ENCODE results near the gene PDE4B. TPM values are rescaled to one million over a fixed set of nuclear protein-coding genes. Genes with fewer than 3 reads are reported as not detected.
"Not testable (repeated sequence)": the region's sequence is repeated elsewhere in the genome, so short reads cannot be mapped to it uniquely, and the experiment has no call there.

PDE4B gene
- total RNA-seq, 2 donors from 2014 or later, result 60.3 to 78.5 TPM

- no peak for ATAC-seq (replicated peaks)
- Mint-ChIP-seq H3K36me3 (ENCODE audit: low read depth) (no peaks in the 10 kb centered on the region), H3K4me3 (no peak overlapping the region), H3K4me1 (no peaks in the 10 kb centered on the region), H3K9me3 (no peaks in the 10 kb centered on the region), H3K27ac (no peak overlapping the region), H3K27me3 (peaks cover 14% of the 10 kb centered on the region)
Measured at GRCh38 chr1:66073388-66073787, 280.7 kb downstream of the PDE4B start.

GRCh38 chr1:66074147-66074546 is 281.5 kb downstream of the PDE4B start:
- Mint-ChIP-seq H3K4me1 (no peaks in the 10 kb centered on the region), H3K27me3 (peaks cover 15% of the 10 kb centered on the region), H3K4me3 (no peak overlapping the region), H3K36me3 (ENCODE audit: low read depth) (no peaks in the 10 kb centered on the region), H3K27ac (no peak overlapping the region), H3K9me3 (no peaks in the 10 kb centered on the region)
- ATAC-seq (replicated peaks), result no peak

GRCh38 chr1:66078412-66078811 is 285.7 kb downstream of the PDE4B start:
- Mint-ChIP-seq H3K9me3 (no peaks in the 10 kb centered on the region), H3K27ac (no peak overlapping the region), H3K4me3 (no peak overlapping the region), H3K4me1 (no peaks in the 10 kb centered on the region), H3K27me3 (peaks cover 12% of the 10 kb centered on the region), H3K36me3 (ENCODE audit: low read depth) (no peaks in the 10 kb centered on the region)
- no peak for ATAC-seq (replicated peaks)

- no peak for ATAC-seq (replicated peaks)
Measured at GRCh38 chr1:66083003-66083402, 290.3 kb downstream of the PDE4B start.

GRCh38 chr1:66084442-66084841 is 291.7 kb downstream of the PDE4B start:
- H3K4me3 Mint-ChIP-seq, result no peak overlapping the region
- H3K4me1 Mint-ChIP-seq, result no peaks in the 10 kb centered on the region
- no peaks in the 10 kb centered on the region for H3K36me3 Mint-ChIP-seq (ENCODE audit: low read depth)
- H3K27me3 Mint-ChIP-seq, result peaks cover 11% of the 10 kb centered on the region
- no peak for ATAC-seq (replicated peaks)
- H3K27ac Mint-ChIP-seq, result no peak overlapping the region
- H3K9me3 Mint-ChIP-seq, result no peaks in the 10 kb centered on the region

More at GRCh38 chr1:66083003-66083402, 290.3 kb downstream of the PDE4B start:
- Mint-ChIP-seq H3K36me3 (ENCODE audit: low read depth) (no peaks in the 10 kb centered on the region), H3K27ac (no peak overlapping the region), H3K9me3 (no peaks in the 10 kb centered on the region), H3K27me3 (peaks cover 18% of the 10 kb centered on the region), H3K4me3 (no peak overlapping the region), H3K4me1 (no peaks in the 10 kb centered on the region)

GRCh38 chr1:66085600-66085999 is 292.9 kb downstream of the PDE4B start:
- H3K4me1 Mint-ChIP-seq, result no peaks in the 10 kb centered on the region
- H3K4me3 Mint-ChIP-seq, result no peak overlapping the region
- no peaks in the 10 kb centered on the region for H3K9me3 Mint-ChIP-seq
- ATAC-seq (replicated peaks), result no peak
- H3K27ac Mint-ChIP-seq, result no peak overlapping the region
- H3K27me3 Mint-ChIP-seq, result peaks cover 11% of the 10 kb centered on the region
- no peaks in the 10 kb centered on the region for H3K36me3 Mint-ChIP-seq (ENCODE audit: low read depth)

- Mint-ChIP-seq H3K9me3 (no peaks in the 10 kb centered on the region), H3K27ac (no peak overlapping the region), H3K4me3 (no peak overlapping the region), H3K27me3 (peaks cover 5% of the 10 kb centered on the region), H3K36me3 (ENCODE audit: low read depth) (no peaks in the 10 kb centered on the region), H3K4me1 (no peaks in the 10 kb centered on the region)
- peak; percentile 63 for ATAC-seq (replicated peaks)
Measured at GRCh38 chr1:66088787-66089186, 296.1 kb downstream of the PDE4B start.

- H3K9me3 Mint-ChIP-seq, result no peaks in the 10 kb centered on the region
- H3K27me3 Mint-ChIP-seq, result no peaks in the 10 kb centered on the region
- no peak overlapping the region for H3K4me3 Mint-ChIP-seq
- no peaks in the 10 kb centered on the region for H3K4me1 Mint-ChIP-seq
- no peak overlapping the region for H3K27ac Mint-ChIP-seq
- H3K36me3 Mint-ChIP-seq (ENCODE audit: low read depth), result no peaks in the 10 kb centered on the region
- ATAC-seq (replicated peaks), result peak; percentile 44
Measured at GRCh38 chr1:66090859-66091457, 298.3 kb downstream of the PDE4B start.

- Mint-ChIP-seq H3K9me3 (no peaks in the 10 kb centered on the region), H3K27me3 (no peaks in the 10 kb centered on the region), H3K27ac (no peak overlapping the region), H3K4me3 (no peak overlapping the region), H3K4me1 (no peaks in the 10 kb centered on the region), H3K36me3 (ENCODE audit: low read depth) (no peaks in the 10 kb centered on the region)
- ATAC-seq (replicated peaks), result no peak
Measured at GRCh38 chr1:66095190-66095589, 302.5 kb downstream of the PDE4B start.

GRCh38 chr1:66100959-66101358 is 308.3 kb downstream of the PDE4B start:
- H3K27ac Mint-ChIP-seq; H3K27me3 Mint-ChIP-seq; H3K36me3 Mint-ChIP-seq (ENCODE audit: low read depth); ATAC-seq (replicated peaks); H3K4me1 Mint-ChIP-seq; H3K9me3 Mint-ChIP-seq; H3K4me3 Mint-ChIP-seq: not testable (repeated sequence)

GRCh38 chr1:66104076-66104475 is 311.4 kb downstream of the PDE4B start:
- H3K27ac Mint-ChIP-seq; H3K27me3 Mint-ChIP-seq; H3K4me1 Mint-ChIP-seq; H3K36me3 Mint-ChIP-seq (ENCODE audit: low read depth); H3K4me3 Mint-ChIP-seq; ATAC-seq (replicated peaks); H3K9me3 Mint-ChIP-seq: not testable (repeated sequence)

GRCh38 chr1:66108624-66109023 is 315.9 kb downstream of the PDE4B start:
- H3K4me3 Mint-ChIP-seq, result no peak overlapping the region
- peaks cover 5% of the 10 kb centered on the region for H3K27me3 Mint-ChIP-seq
- ATAC-seq (replicated peaks), result no peak
- no peaks in the 10 kb centered on the region for H3K4me1 Mint-ChIP-seq
- H3K36me3 Mint-ChIP-seq (ENCODE audit: low read depth), result no peaks in the 10 kb centered on the region
- no peak overlapping the region for H3K27ac Mint-ChIP-seq
- H3K9me3 Mint-ChIP-seq, result no peaks in the 10 kb centered on the region

- H3K4me1 Mint-ChIP-seq, result no peaks in the 10 kb centered on the region
- no peak overlapping the region for H3K27ac Mint-ChIP-seq
Measured at GRCh38 chr1:66112744-66113400, 320.2 kb downstream of the PDE4B start.

GRCh38 chr1:66119148-66119547 is 326.5 kb downstream of the PDE4B start:
- H3K27me3 Mint-ChIP-seq, result peaks cover 4% of the 10 kb centered on the region
- H3K27ac Mint-ChIP-seq, result no peak overlapping the region
- H3K36me3 Mint-ChIP-seq (ENCODE audit: low read depth), result no peaks in the 10 kb centered on the region
- no peaks in the 10 kb centered on the region for H3K4me1 Mint-ChIP-seq
- no peak overlapping the region for H3K4me3 Mint-ChIP-seq
- no peaks in the 10 kb centered on the region for H3K9me3 Mint-ChIP-seq
- ATAC-seq (replicated peaks), result no peak

More at GRCh38 chr1:66112744-66113400, 320.2 kb downstream of the PDE4B start:
- Mint-ChIP-seq H3K36me3 (ENCODE audit: low read depth) (no peaks in the 10 kb centered on the region), H3K9me3 (no peaks in the 10 kb centered on the region), H3K27me3 (peaks cover 9% of the 10 kb centered on the region), H3K4me3 (no peak overlapping the region)
- no peak for ATAC-seq (replicated peaks)

- Mint-ChIP-seq H3K27ac (no peak overlapping the region), H3K4me1 (peaks cover 6% of the 10 kb centered on the region), H3K27me3 (peaks cover 4% of the 10 kb centered on the region), H3K9me3 (peaks cover 4% of the 10 kb centered on the region), H3K36me3 (ENCODE audit: low read depth) (no peaks in the 10 kb centered on the region), H3K4me3 (no peak overlapping the region)
- no peak for ATAC-seq (replicated peaks)
Measured at GRCh38 chr1:66124670-66125069, 332.0 kb downstream of the PDE4B start.

All from activated T-helper 17 cell treated with anti-CD3 and anti-CD28 coated beads, Interleukin-2, amount 50 U/mL, for 72 hours (primary cell).